Karpas-422 (cell line): ENCODE data around the gene KRTAP5-10. TPM values are rescaled to one million over a fixed set of nuclear protein-coding genes. Genes with fewer than 3 reads are reported as not detected.
A peak's percentile ranks its signal among the peaks of the same experiment; 100 is the strongest.
"Not testable (repeated sequence)": the region's sequence is repeated elsewhere in the genome, so short reads cannot be mapped to it uniquely, and the experiment has no call there.

Source experiments
- DNase-seq: peaks from one replicate; pipeline ENCODE4 v3.0.0-alpha.2; 2015
- H2AFZ ChIP-seq: fragments of 200-600 bp; sonication (generic); 2 replicates; pipeline ENCODE4 v1.6.1; 2014; ENCODE audit warnings: antibody characterized with exemption, low read length, mixed read lengths
- H3K27ac ChIP-seq: fragments of 200-600 bp; sonication (generic); 2 replicates; pipeline ENCODE4 v1.5.1; 2014; ENCODE audit warnings: mild to moderate bottlenecking, low read length, moderate library complexity
- H3K27me3 ChIP-seq: fragments of 200-600 bp; sonication (generic); 2 replicates; pipeline ENCODE4 v1.6.1; 2014; ENCODE audit warnings: low read length, mixed read lengths
- H3K36me3 ChIP-seq: fragments of 200-600 bp; sonication (generic); 2 replicates; pipeline ENCODE4 v1.6.1; 2014; ENCODE audit warnings: low read length, mixed read lengths; ENCODE audit not compliant: insufficient read depth
- H3K4me1 ChIP-seq: fragments of 200-600 bp; sonication (generic); 2 replicates; pipeline ENCODE4 v1.6.1; 2014; ENCODE audit warnings: mild to moderate bottlenecking, low read length, mixed read lengths
- H3K4me2 ChIP-seq: fragments of 200-600 bp; sonication (generic); 2 replicates; pipeline ENCODE4 v1.6.1; 2014; ENCODE audit warnings: low read length, low read depth, mild to moderate bottlenecking; ENCODE audit not compliant: poor library complexity, severe bottlenecking
- H3K4me3 ChIP-seq: fragments of 200-600 bp; sonication (generic); 2 replicates; pipeline ENCODE4 v1.5.1; 2014; ENCODE audit warnings: mild to moderate bottlenecking, antibody characterized with exemption, low read length, mixed read lengths
- H3K79me2 ChIP-seq: fragments of 200-600 bp; sonication (generic); 2 replicates; pipeline ENCODE4 v1.6.1; 2014; ENCODE audit warnings: mild to moderate bottlenecking, low read length, mixed read lengths
- H3K9ac ChIP-seq: fragments of 200-600 bp; sonication (generic); 2 replicates; pipeline ENCODE4 v1.6.0; 2014; ENCODE audit warnings: low read length
- H3K9me2 ChIP-seq: fragments of 200-600 bp; sonication (generic), shearing (Covaris generic); replicated peaks from 2 replicates; pipeline ENCODE4 v1.6.0; 2014; ENCODE audit warnings: mild to moderate bottlenecking, low read length, moderate library complexity; ENCODE audit not compliant: insufficient read depth
- H3K9me3 ChIP-seq: fragments of 300-700, 200-600 bp; sonication (generic); 2 replicates; pipeline ENCODE4 v1.6.1; 2014; ENCODE audit warnings: low read length, mixed read lengths
- H4K20me1 ChIP-seq: fragments of 200-600 bp; sonication (generic); 2 replicates; pipeline ENCODE4 v1.6.1; 2014; ENCODE audit warnings: mild to moderate bottlenecking, antibody characterized with exemption, low read length, low read depth; ENCODE audit not compliant: insufficient read depth
- total RNA-seq: library from RNA; depleted of rRNA; stranded (reverse); fragments of >200 nt; shearing (Covaris generic); gene quantifications from 2 replicates; pipeline ENCODE4 v1.2.3, GENCODE V29; 2014; ENCODE audit warnings: low replicate concordance

The KRTAP5-10 gene
- total RNA-seq, 1 experiment from 2014 or later: not detected

- no peaks in the 10 kb centered on the region for H3K9me2 ChIP-seq
- H3K9ac ChIP-seq: no peak overlapping the region
- no peaks in the 10 kb centered on the region for H3K36me3 ChIP-seq
- H2AFZ ChIP-seq: no peak overlapping the region
- H3K27me3 ChIP-seq: no peaks in the 10 kb centered on the region
- H4K20me1 ChIP-seq: no peaks in the 10 kb centered on the region
- H3K79me2 ChIP-seq: no peaks in the 10 kb centered on the region
- H3K4me1 ChIP-seq: no peaks in the 10 kb centered on the region
- no peak overlapping the region for H3K4me3 ChIP-seq
- no peak overlapping the region for H3K27ac ChIP-seq
- H3K9me3 ChIP-seq: no peaks in the 10 kb centered on the region
- H3K4me2 ChIP-seq: no peak overlapping the region
- DNase-seq: no peak
Measured at GRCh38 chr11:71564430-71564829, 933 bp upstream of the KRTAP5-10 start.

- H3K27me3 ChIP-seq: no peaks in the 10 kb centered on the region
- no peak overlapping the region for H3K4me2 ChIP-seq
- H3K4me3 ChIP-seq: no peak overlapping the region
- H4K20me1 ChIP-seq: no peaks in the 10 kb centered on the region
- no peak overlapping the region for H2AFZ ChIP-seq
- no peaks in the 10 kb centered on the region for H3K9me2 ChIP-seq
- H3K9me3 ChIP-seq: no peaks in the 10 kb centered on the region
- H3K36me3 ChIP-seq: no peaks in the 10 kb centered on the region
- DNase-seq: no peak
- H3K9ac ChIP-seq: no peak overlapping the region
- H3K4me1 ChIP-seq: no peaks in the 10 kb centered on the region
- H3K27ac ChIP-seq: no peak overlapping the region
- no peaks in the 10 kb centered on the region for H3K79me2 ChIP-seq
Measured at GRCh38 chr11:71566081-71566620, 788 bp downstream of the KRTAP5-10 start.

- not testable (repeated sequence) for H3K79me2 ChIP-seq, H3K4me1 ChIP-seq, H3K4me3 ChIP-seq, H3K9me3 ChIP-seq, H3K9me2 ChIP-seq, H4K20me1 ChIP-seq, H3K4me2 ChIP-seq, H3K27ac ChIP-seq, DNase-seq, H3K27me3 ChIP-seq, H3K9ac ChIP-seq, H2AFZ ChIP-seq, H3K36me3 ChIP-seq
Measured at GRCh38 chr11:71566626-71567599, 1.6 kb downstream of the KRTAP5-10 start.

GRCh38 chr11:71567633-71568032 is 2.3 kb downstream of the KRTAP5-10 start:
- H3K9ac ChIP-seq, H3K9me3 ChIP-seq, H3K4me3 ChIP-seq, H3K79me2 ChIP-seq, H3K27me3 ChIP-seq, H3K4me2 ChIP-seq, H3K9me2 ChIP-seq, H3K27ac ChIP-seq, H3K4me1 ChIP-seq, H3K36me3 ChIP-seq, DNase-seq, H4K20me1 ChIP-seq, H2AFZ ChIP-seq: not testable (repeated sequence)

GRCh38 chr11:71568704-71569349 is 3.5 kb downstream of the KRTAP5-10 start:
- Histone ChIP-seq H3K9me2 (no peaks in the 10 kb centered on the region), H3K79me2 (no peaks in the 10 kb centered on the region), H3K9ac (no peak overlapping the region), H3K4me3 (no peak overlapping the region), H2AFZ (no peak overlapping the region), H3K4me2 (no peak overlapping the region), H3K27me3 (no peaks in the 10 kb centered on the region), H3K9me3 (no peaks in the 10 kb centered on the region), H3K27ac (no peak overlapping the region), H3K4me1 (no peaks in the 10 kb centered on the region), H3K36me3 (no peaks in the 10 kb centered on the region), H4K20me1 (no peaks in the 10 kb centered on the region)
- DNase-seq: no peak

- H3K36me3 ChIP-seq, H3K9ac ChIP-seq, H3K4me2 ChIP-seq, H4K20me1 ChIP-seq, DNase-seq, H3K27ac ChIP-seq, H3K27me3 ChIP-seq, H3K79me2 ChIP-seq, H2AFZ ChIP-seq, H3K9me2 ChIP-seq, H3K4me3 ChIP-seq, H3K9me3 ChIP-seq: not testable (repeated sequence)
- H3K4me1 ChIP-seq: peaks cover 10% of the 10 kb centered on the region
Measured at GRCh38 chr11:71571101-71571850, 5.9 kb downstream of the KRTAP5-10 start.

- Histone ChIP-seq H3K9me2 (no peaks in the 10 kb centered on the region), H2AFZ (no peak overlapping the region), H3K79me2 (no peaks in the 10 kb centered on the region), H3K4me1 (peaks cover 10% of the 10 kb centered on the region), H4K20me1 (no peaks in the 10 kb centered on the region), H3K9ac (no peak overlapping the region), H3K36me3 (no peaks in the 10 kb centered on the region), H3K27me3 (no peaks in the 10 kb centered on the region), H3K9me3 (no peaks in the 10 kb centered on the region), H3K4me2 (no peak overlapping the region), H3K4me3 (no peak overlapping the region), H3K27ac (no peak overlapping the region)
- DNase-seq: peak; percentile 21
Measured at GRCh38 chr11:71572811-71573210, 7.4 kb downstream of the KRTAP5-10 start.

- H3K4me1 ChIP-seq: peaks cover 10% of the 10 kb centered on the region
- no peak overlapping the region for H3K9ac ChIP-seq
- H3K9me3 ChIP-seq: no peaks in the 10 kb centered on the region
- H3K9me2 ChIP-seq: no peaks in the 10 kb centered on the region
- H3K4me3 ChIP-seq: no peak overlapping the region
- H4K20me1 ChIP-seq: no peaks in the 10 kb centered on the region
- no peaks in the 10 kb centered on the region for H3K27me3 ChIP-seq
- H3K36me3 ChIP-seq: no peaks in the 10 kb centered on the region
- no peaks in the 10 kb centered on the region for H3K79me2 ChIP-seq
- H2AFZ ChIP-seq: no peak overlapping the region
- DNase-seq: no peak
- H3K27ac ChIP-seq: no peak overlapping the region
- no peak overlapping the region for H3K4me2 ChIP-seq
Measured at GRCh38 chr11:71574418-71574817, 9.1 kb downstream of the KRTAP5-10 start.
